ENCODE measurements around the gene CTTN. TPM values are rescaled to one million over a fixed set of nuclear protein-coding genes. Genes with fewer than 3 reads are reported as not detected.

Gene CTTN
- total and polyA plus RNA-seq, 10 of the 15 experiments (the other 5 are each of a cell fraction or from before 2014, with no cell fraction given), result 1.1 to 37.8 (median 11.8) TPM

DNA sequence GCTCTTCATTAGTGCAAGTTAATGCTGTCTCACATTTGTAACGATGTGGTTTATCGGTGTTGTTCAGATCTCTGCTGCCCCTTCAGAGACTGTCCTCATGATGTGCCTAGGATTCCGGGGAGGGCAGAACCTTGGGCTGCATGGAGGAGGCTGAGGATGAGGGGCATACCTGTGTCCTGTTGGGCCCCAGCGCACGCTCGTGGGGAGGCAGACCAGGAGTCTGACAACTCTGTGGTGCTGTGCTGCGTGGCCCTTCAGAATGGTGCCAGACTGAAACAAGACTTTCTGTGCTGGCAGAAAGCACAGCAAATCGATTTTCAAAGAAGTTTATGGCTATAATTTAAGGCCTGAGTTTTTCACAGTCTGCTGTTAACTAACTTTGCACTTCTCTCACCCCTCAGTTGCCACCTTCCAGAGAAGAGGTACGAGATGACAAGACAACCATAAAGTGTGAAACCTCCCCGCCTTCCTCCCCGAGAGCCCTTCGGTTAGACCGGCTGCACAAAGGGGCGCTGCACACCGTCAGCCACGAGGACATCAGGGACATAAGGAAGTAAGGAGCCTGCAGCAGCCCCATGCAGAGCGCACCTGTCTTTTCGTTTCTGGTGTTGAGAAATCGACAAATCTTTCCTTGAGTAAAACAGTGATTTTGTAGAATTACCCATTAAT, 44.3 kb upstream of the CTTN start:
- in situ Hi-C loops (cut with MboI) (no loop called here), intact Hi-C loops (cut with micrococcal nuclease; ENCODE audit: unreplicated experiment) (no loop called here)
- no peak for FAIRE-seq
- Histone ChIP-seq H4K20me1 (ENCODE audit: control insufficient read depth, insufficient read depth) (no peaks in the 10 kb centered on the region), H3K9me3 (replicated peaks; ENCODE audit: control insufficient read depth, insufficient read depth, low read length) (no peaks in the 10 kb centered on the region), H3K4me2 (ENCODE audit: control insufficient read depth, insufficient read depth) (no peak overlapping the region), H3K27ac (ENCODE audit: control insufficient read depth, insufficient read depth) (no peak overlapping the region), H3K36me3 (ENCODE audit: control insufficient read depth in 2 of 2, insufficient read depth in 2 of 2, low read length in 1 of 2) (peaks cover 8 to 24% of the 10 kb centered on the region in 2 experiments), H3K4me1 (ENCODE audit: control insufficient read depth, insufficient read depth, low read length) (no peaks in the 10 kb centered on the region), H2AFZ (ENCODE audit: control insufficient read depth, low read depth, low read length) (no peak overlapping the region), H3K4me3 (no peak overlapping the region), H3K27me3 (replicated peaks in 1 of 2; ENCODE audit: control insufficient read depth in 2 of 2, insufficient read depth in 2 of 2, low read length in 1 of 2) (no peaks in the 10 kb centered on the region), H3K79me2 (ENCODE audit: control insufficient read depth, insufficient read depth, low read length) (no peaks in the 10 kb centered on the region), H3K9ac (ENCODE audit: control insufficient read depth, insufficient read depth, low read length) (no peak overlapping the region)
- TF ChIP-seq, protein P1, sequence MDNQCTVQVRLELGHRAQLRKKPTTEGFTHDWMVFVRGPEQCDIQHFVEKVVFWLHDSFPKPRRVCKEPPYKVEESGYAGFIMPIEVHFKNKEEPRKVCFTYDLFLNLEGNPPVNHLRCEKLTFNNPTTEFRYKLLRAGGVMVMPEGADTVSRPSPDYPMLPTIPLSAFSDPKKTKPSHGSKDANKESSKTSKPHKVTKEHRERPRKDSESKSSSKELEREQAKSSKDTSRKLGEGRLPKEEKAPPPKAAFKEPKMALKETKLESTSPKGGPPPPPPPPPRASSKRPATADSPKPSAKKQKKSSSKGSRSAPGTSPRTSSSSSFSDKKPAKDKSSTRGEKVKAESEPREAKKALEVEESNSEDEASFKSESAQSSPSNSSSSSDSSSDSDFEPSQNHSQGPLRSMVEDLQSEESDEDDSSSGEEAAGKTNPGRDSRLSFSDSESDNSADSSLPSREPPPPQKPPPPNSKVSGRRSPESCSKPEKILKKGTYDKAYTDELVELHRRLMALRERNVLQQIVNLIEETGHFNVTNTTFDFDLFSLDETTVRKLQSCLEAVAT (IDR thresholded peaks at IDR 0.05), result no peak
- TF ChIP-seq POU2F2 (IDR thresholded peaks at IDR 0.05; ENCODE audit: borderline replicate concordance, low read depth, low read length), result no peak
- no peak for TF ChIP-seq STAT1 (conservative IDR thresholded peaks at IDR 0.05)
- TF ChIP-seq CHD2 (IDR thresholded peaks at IDR 0.05; ENCODE audit: borderline replicate concordance, low read depth, low read length), result no peak
- TF ChIP-seq RUNX3 (IDR thresholded peaks at IDR 0.05; ENCODE audit: low read length), result no peak
- TF ChIP-seq RB1 (IDR thresholded peaks at IDR 0.05; ENCODE audit: borderline replicate concordance), result no peak
- TF ChIP-seq, protein P2, sequence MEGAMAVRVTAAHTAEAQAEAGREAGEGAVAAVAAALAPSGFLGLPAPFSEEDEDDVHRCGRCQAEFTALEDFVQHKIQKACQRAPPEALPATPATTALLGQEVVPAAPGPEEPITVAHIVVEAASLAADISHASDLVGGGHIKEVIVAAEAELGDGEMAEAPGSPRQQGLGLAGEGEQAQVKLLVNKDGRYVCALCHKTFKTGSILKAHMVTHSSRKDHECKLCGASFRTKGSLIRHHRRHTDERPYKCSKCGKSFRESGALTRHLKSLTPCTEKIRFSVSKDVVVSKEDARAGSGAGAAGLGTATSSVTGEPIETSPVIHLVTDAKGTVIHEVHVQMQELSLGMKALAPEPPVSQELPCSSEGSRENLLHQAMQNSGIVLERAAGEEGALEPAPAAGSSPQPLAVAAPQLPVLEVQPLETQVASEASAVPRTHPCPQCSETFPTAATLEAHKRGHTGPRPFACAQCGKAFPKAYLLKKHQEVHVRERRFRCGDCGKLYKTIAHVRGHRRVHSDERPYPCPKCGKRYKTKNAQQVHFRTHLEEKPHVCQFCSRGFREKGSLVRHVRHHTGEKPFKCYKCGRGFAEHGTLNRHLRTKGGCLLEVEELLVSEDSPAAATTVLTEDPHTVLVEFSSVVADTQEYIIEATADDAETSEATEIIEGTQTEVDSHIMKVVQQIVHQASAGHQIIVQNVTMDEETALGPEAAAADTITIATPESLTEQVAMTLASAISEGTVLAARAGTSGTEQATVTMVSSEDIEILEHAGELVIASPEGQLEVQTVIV (IDR thresholded peaks at IDR 0.05; ENCODE audit: borderline replicate concordance, partially characterized antibody), result no peak
- no peak for TF ChIP-seq WRNIP1 (IDR thresholded peaks at IDR 0.05; ENCODE audit: borderline replicate concordance, low read depth, low read length)
- no peak for TF ChIP-seq MXI1 (IDR thresholded peaks at IDR 0.05; ENCODE audit: low read depth, low read length)
- no peak for DNase-seq (ENCODE audit: low read depth, low spot score)
- BruUV-seq (replicated peaks), result no TSS peak
- ChIA-PET SMC1A (ENCODE audit: uncharacterized antibody, unreplicated experiment) (no interaction called here), RAD21 (ENCODE audit: unreplicated experiment) (no interaction called here), POLR2A (no interaction called here), CTCF (no interaction called here)
- ATAC-seq, result no peak
- 96% methylated on average over 19 of the region's 19 CpGs for WGBS (ENCODE audit: insufficient coverage, insufficient replicate concordance, low lambda C conversion rate, missing lambda C conversion rate)
